H1 (cell line): Measurements from ENCODE around the gene PPP2R2D. TPM values are rescaled to one million over a fixed set of nuclear protein-coding genes. Genes with fewer than 3 reads are reported as not detected.

Experiments
- CTCF ChIA-PET: fragments of 300-600 bp; sonication (Branson Sonifier 250); formaldehyde crosslinking; loops from one replicate; lab custom pipeline; 2021; ENCODE audit not compliant: partially characterized antibody; lab: Charles Lee
- POLR2A ChIA-PET: fragments of 300-600 bp; sonication (Branson Sonifier 250); formaldehyde crosslinking; loops from one replicate; lab custom pipeline; 2021; ENCODE audit warnings: inconsistent platforms; ENCODE audit not compliant: partially characterized antibody; lab: Charles Lee
- DNase-seq, 2 experiments: peaks; one replicate each; pipeline versions ENCODE4 v3.0.0 to v3.0.0-alpha.2; 2010 to 2022; ENCODE audit warnings: low spot score in 2 of 2, low read depth in 1 of 2, mixed read lengths in 1 of 2
- FAIRE-seq: peaks from 2 replicates; lab custom pipeline; 2011; peaks lifted over from hg19 to GRCh38; lab: Jason Lieb, UNC
- H2AFZ ChIP-seq: 2 replicates; pipeline ENCODE4 v1.8.1; 2012; ENCODE audit warnings: low read length, inconsistent platforms
- H2AK5ac ChIP-seq: 2 replicates; pipeline ENCODE4 v1.6.1; 2013; ENCODE audit warnings: low read depth, low read length
- H2BK120ac ChIP-seq: replicated peaks from 2 replicates; pipeline ENCODE3; 2013; ENCODE audit warnings: low read depth, low read length, inconsistent platforms
- H2BK12ac ChIP-seq: 2 replicates; pipeline ENCODE4 v1.6.1; 2013; ENCODE audit warnings: low read depth, low read length
- H2BK15ac ChIP-seq: 2 replicates; pipeline ENCODE4 v1.6.1; 2013; ENCODE audit warnings: low read length
- H2BK20ac ChIP-seq: 2 replicates; pipeline ENCODE4 v1.6.1; 2013; ENCODE audit warnings: low read length
- H2BK5ac ChIP-seq: 2 replicates; pipeline ENCODE4 v1.6.1; 2013; ENCODE audit warnings: low read depth, low read length
- H3K14ac ChIP-seq: 2 replicates; pipeline ENCODE4 v1.6.1; 2013; ENCODE audit warnings: inconsistent platforms; ENCODE audit not compliant: insufficient read length
- H3K18ac ChIP-seq: 2 replicates; pipeline ENCODE4 v1.6.1; 2013; ENCODE audit warnings: low read length; ENCODE audit errors: extremely low read depth
- H3K23ac ChIP-seq: 2 replicates; pipeline ENCODE4 v1.6.1; 2013; ENCODE audit warnings: inconsistent platforms; ENCODE audit not compliant: insufficient read length
- H3K23me2 ChIP-seq: 2 replicates; pipeline ENCODE4 v1.6.1; 2013; ENCODE audit warnings: low read depth, low read length
- H3K27ac ChIP-seq: 2 replicates; pipeline ENCODE4 v1.6.1; 2011; ENCODE audit warnings: low read depth, low read length, inconsistent platforms
- H3K27me3 ChIP-seq, 4 experiments: replicated peaks in 1 of 4; 1 replicate in 1 of 4; 2 replicates in 3 of 4; pipeline versions ENCODE4 v1.6.1 to v1.8.1; 2011 to 2013; ENCODE audit warnings: low read length in 3 of 4, mild to moderate bottlenecking in 3 of 4, inconsistent platforms in 2 of 4, mixed read lengths in 2 of 4, moderate library complexity in 1 of 4; ENCODE audit not compliant: control insufficient read depth in 3 of 4, insufficient read depth in 3 of 4; ENCODE audit errors: extremely low read depth in 1 of 4
- H3K36me3 ChIP-seq, 4 experiments: 2 replicates each; pipeline versions ENCODE4 v1.6.1 to v1.8.1; 2011 to 2013; ENCODE audit warnings: mild to moderate bottlenecking in 4 of 4, low read length in 3 of 4, moderate library complexity in 2 of 4, control low read depth in 1 of 4, inconsistent platforms in 1 of 4; ENCODE audit not compliant: insufficient read depth in 4 of 4, control insufficient read depth in 2 of 4
- H3K4ac ChIP-seq: replicated peaks from 2 replicates; pipeline ENCODE3; 2013; ENCODE audit warnings: low read length, low read depth, mixed read lengths, inconsistent platforms; ENCODE audit not compliant: insufficient read length
- H3K4me1 ChIP-seq, 4 experiments: replicated peaks in 1 of 4; 1 replicate in 1 of 4; 2 replicates in 3 of 4; pipeline versions ENCODE4 v1.6.1 to v1.8.1; 2011 to 2013; ENCODE audit warnings: low read length in 3 of 4, inconsistent platforms in 2 of 4, mixed read lengths in 1 of 4; ENCODE audit not compliant: insufficient read depth in 4 of 4, control insufficient read depth in 3 of 4
- H3K4me2 ChIP-seq, 2 experiments: 2 replicates each; pipeline versions ENCODE4 v1.6.1 to v1.8.1; 2011 to 2013; ENCODE audit warnings: low read depth in 2 of 2, low read length in 2 of 2, control low read depth in 1 of 2, inconsistent platforms in 1 of 2, mild to moderate bottlenecking in 1 of 2; ENCODE audit not compliant: insufficient read depth in 1 of 2
- H3K4me3 ChIP-seq, 4 experiments: fragments of 200-600, 300-600 bp in 1 of 4; sonication (generic), shearing (Covaris generic), sonication (Bioruptor Twin) in 1 of 4; 2 replicates each; pipeline versions ENCODE4 v1.5.1 to v1.8.1; 2011 to 2016; ENCODE audit warnings: low read length in 4 of 4, low read depth in 3 of 4, control low read depth in 2 of 4, inconsistent platforms in 2 of 4, mild to moderate bottlenecking in 2 of 4, mixed read lengths in 1 of 4, moderate library complexity in 1 of 4; ENCODE audit not compliant: insufficient read depth in 2 of 4; ENCODE audit errors: extremely low read depth in 1 of 4
- H3K56ac ChIP-seq: replicated peaks from 2 replicates; pipeline ENCODE3; 2013; ENCODE audit warnings: low read depth, mild to moderate bottlenecking, mixed read lengths, low read length, inconsistent platforms; ENCODE audit not compliant: insufficient read length
- H3K79me1 ChIP-seq: 2 replicates; pipeline ENCODE4 v1.6.1; 2013; ENCODE audit warnings: low read depth, low read length, control low read depth
- H3K79me2 ChIP-seq, 2 experiments: 2 replicates each; pipeline versions ENCODE4 v1.6.1 to v1.8.1; 2012 to 2013; ENCODE audit warnings: low read length in 2 of 2, mild to moderate bottlenecking in 2 of 2, inconsistent platforms in 1 of 2; ENCODE audit not compliant: insufficient read depth in 2 of 2, control insufficient read depth in 1 of 2
- H3K9ac ChIP-seq, 4 experiments: replicated peaks in 1 of 4; 1 replicate in 1 of 4; 2 replicates in 3 of 4; pipeline versions ENCODE4 v1.6.1 to v1.8.1; 2011 to 2013; ENCODE audit warnings: low read depth in 3 of 4, low read length in 3 of 4, control low read depth in 2 of 4, mild to moderate bottlenecking in 2 of 4, moderate library complexity in 2 of 4, inconsistent platforms in 1 of 4; ENCODE audit errors: extremely low read depth in 1 of 4
- H3K9me3 ChIP-seq, 2 experiments: 2 replicates each; pipeline versions ENCODE4 v1.6.1 to v1.8.1; 2012 to 2013; ENCODE audit warnings: mild to moderate bottlenecking in 2 of 2, moderate library complexity in 2 of 2, control low read depth in 1 of 2, inconsistent platforms in 1 of 2, low read depth in 1 of 2, low read length in 1 of 2, mixed read lengths in 1 of 2; ENCODE audit not compliant: insufficient read depth in 2 of 2
- H4K20me1 ChIP-seq, 2 experiments: replicated peaks in 1 of 2; 2 replicates each; pipeline versions ENCODE3 to v1.8.1; 2011 to 2013; ENCODE audit warnings: inconsistent platforms in 2 of 2, low read length in 2 of 2, mild to moderate bottlenecking in 1 of 2; ENCODE audit not compliant: insufficient read depth in 2 of 2, control insufficient read depth in 1 of 2
- H4K5ac ChIP-seq: 2 replicates; pipeline ENCODE4 v1.6.1; 2013; ENCODE audit warnings: low read length, low read depth, mixed read lengths, inconsistent platforms; ENCODE audit not compliant: insufficient read length
- H4K8ac ChIP-seq: 2 replicates; pipeline ENCODE4 v1.8.0; 2013; ENCODE audit warnings: mild to moderate bottlenecking, moderate library complexity, low read length, inconsistent platforms; ENCODE audit not compliant: insufficient read depth; ENCODE audit errors: extremely low read depth
- H4K91ac ChIP-seq: replicated peaks from 2 replicates; pipeline ENCODE3; 2013; ENCODE audit warnings: low read length, mixed read lengths, inconsistent platforms; ENCODE audit not compliant: insufficient read length
- ATF2 ChIP-seq: IDR thresholded peaks from 2 replicates; pipeline ENCODE4 v1.6.1; 2012; ENCODE audit warnings: low read length, inconsistent platforms
- ATF3 ChIP-seq: IDR thresholded peaks from 2 replicates; pipeline ENCODE4 v1.6.1; 2011; ENCODE audit warnings: low read depth, mild to moderate bottlenecking, low read length; ENCODE audit not compliant: insufficient read depth
- BACH1 ChIP-seq: IDR thresholded peaks from 2 replicates; pipeline ENCODE4 v1.6.1; 2012; ENCODE audit warnings: low read length, improper control_type of control experiment
- CBX5 ChIP-seq: fragments of 300-800, 300-1000 bp; sonication (generic); IDR thresholded peaks from 2 replicates; pipeline ENCODE4 v1.7.1; 2016; ENCODE audit warnings: antibody characterized with exemption, low read length, low read depth
- HDAC6 ChIP-seq: IDR thresholded peaks from one replicate; pipeline ENCODE4 v1.7.1; 2012; ENCODE audit warnings: low read depth, mild to moderate bottlenecking, inconsistent platforms, low read length, moderate library complexity
- KDM1A ChIP-seq: fragments of 200-600, 300-600 bp; sonication (generic); IDR thresholded peaks from 2 replicates; pipeline ENCODE4 v1.7.1; 2016; ENCODE audit warnings: mild to moderate bottlenecking, low read length, borderline replicate concordance
- KDM4A ChIP-seq: IDR thresholded peaks from one replicate; pipeline ENCODE4 v1.7.1; 2012; ENCODE audit warnings: low read depth, mild to moderate bottlenecking, moderate library complexity, low read length, inconsistent platforms; ENCODE audit not compliant: severe bottlenecking
- NRF1 ChIP-seq: IDR thresholded peaks from 2 replicates; pipeline ENCODE4 v1.6.1; 2011; ENCODE audit warnings: mild to moderate bottlenecking, low read depth, low read length, improper control_type of control experiment
- POLR2AphosphoS5 ChIP-seq: IDR thresholded peaks from 2 replicates; pipeline ENCODE4 v1.6.1; 2011; ENCODE audit warnings: low read depth, low read length
- RXRA ChIP-seq: IDR thresholded peaks from 2 replicates; pipeline ENCODE4 v1.6.1; 2011; ENCODE audit warnings: low read depth, mild to moderate bottlenecking, low read length, moderate library complexity; ENCODE audit not compliant: insufficient read depth
- SIN3A ChIP-seq, 2 experiments: IDR thresholded peaks in 1 of 2; conservative IDR thresholded peaks in 1 of 2; 2 replicates each; pipeline ENCODE4 v1.6.1; 2011 to 2012; ENCODE audit warnings: low read length in 2 of 2, improper control_type of control experiment in 1 of 2, low read depth in 1 of 2, mild to moderate bottlenecking in 1 of 2
- TEAD4 ChIP-seq: IDR thresholded peaks from 2 replicates; pipeline ENCODE4 v1.6.1; 2012; ENCODE audit warnings: low read depth, low read length, inconsistent platforms, mixed read lengths
- WGBS, 2 experiments: shearing (Covaris generic) in 1 of 2; methylation state at CpG; one replicate each; pipeline versions ENCODE4 v1.1.6 to v1.1.7; 2013 to 2015; ENCODE audit warnings: low lambda C conversion rate in 2 of 2, mixed read lengths in 2 of 2, inconsistent platforms in 1 of 2, low coverage in 1 of 2, missing lambda C conversion rate in 1 of 2; ENCODE audit not compliant: insufficient replicate concordance in 2 of 2, insufficient coverage in 1 of 2, insufficient read length in 1 of 2; ENCODE audit errors: extremely low coverage in 1 of 2, missing lambda C conversion rate in 1 of 2; 5-methylcytosine and 5-hydroxymethylcytosine counted together
- polyA plus RNA-seq, 7 experiments: library from polyadenylated mRNA; depleted of rRNA in 3 of 7; stranded (reverse) in 5 of 7; unstranded in 2 of 7; fragments of >200 nt in 5 of 7; fragments of 200-250 nt in 2 of 7; gene quantifications; 1 replicate in 5 of 7; 2 replicates in 1 of 7; 4 replicates in 1 of 7; pipeline versions ENCODE4 v1.2.1 to v1.2.3, GENCODE V29; 2011 to 2013; ENCODE audit warnings: missing spikeins in 2 of 7, mixed read lengths in 2 of 7
- total RNA-seq: library from RNA; stranded (reverse); fragmentation: NEBNext Ultra II Directional; extraction: Animal tissue kit (Norgen Biotek cat#: 25700); gene quantifications from 2 replicates; pipeline ENCODE4 v1.2.1, GENCODE V29; 2021

The PPP2R2D gene
- total and polyA plus RNA-seq, 2 of the 8 experiments (the other 6 are each of a cell fraction or from before 2014, with no cell fraction given): 25.4 to 32.8 TPM

GRCh38 chr10:131938681-131939080 lies 37.9 kb downstream of the PPP2R2D start:
- H3K18ac ChIP-seq: no peak overlapping the region
- no peaks in the 10 kb centered on the region for H3K9me3 ChIP-seq
- CTCF ChIA-PET: interaction anchor here (0.6 to 1.5 kb wide), 2 partner anchors 9 to 11 kb away, joined by 3 to 7 read pairs; no protein-coding TSS in a partner anchor
- no peak overlapping the region for H3K9ac ChIP-seq
- H3K4ac ChIP-seq: no peak overlapping the region
- peaks cover 10% of the 10 kb centered on the region for H3K79me1 ChIP-seq
- no peak for FAIRE-seq
- H4K91ac ChIP-seq: no peak overlapping the region
- no peak overlapping the region for H3K14ac ChIP-seq
- H4K8ac ChIP-seq: no peak overlapping the region
- H3K23ac ChIP-seq: no peak overlapping the region
- POLR2A ChIA-PET: interaction anchor here (1.0 kb wide), 1 partner anchor 39 kb away, joined by 3 read pairs; no protein-coding TSS in a partner anchor
- no peak overlapping the region for H2BK5ac ChIP-seq
- no peak overlapping the region for H2AFZ ChIP-seq
- H3K4me3 ChIP-seq: no peak overlapping the region
- H3K4me1 ChIP-seq: no peaks in the 10 kb centered on the region; a peak in 1 of 7 replicates
- TF ChIP-seq CBX5 (no peak), SIN3A (conservative IDR thresholded peaks at IDR 0.05 in 1 of 2, IDR thresholded peaks at IDR 0.05 in 1 of 2; ENCODE audit: low read depth in 1 of 2, low read length in 2 of 2) (no peak), ATF2 (no peak), ATF3 (no peak), BACH1 (no peak), RXRA (no peak), POLR2AphosphoS5 (no peak), NRF1 (no peak), HDAC6 (no peak), KDM4A (no peak), KDM1A (no peak), TEAD4 (no peak)
- TF ChIP-seq, all 59 proteins: peak for 0
- Histone ChIP-seq H3K27me3 (no peaks in the 10 kb centered on the region), H3K56ac (no peak overlapping the region), H2BK20ac (no peak overlapping the region), H4K20me1 (peaks cover 1 to 9% of the 10 kb centered on the region in 2 experiments), H2BK15ac (no peak overlapping the region), H4K5ac (no peak overlapping the region), H2BK120ac (no peak overlapping the region), H2AK5ac (no peak overlapping the region), H3K79me2 (peaks cover 0 to 25% of the 10 kb centered on the region in 2 experiments; a peak in 2 of 4 replicates), H3K36me3 (peaks cover 3 to 22% (median 19%) of the 10 kb centered on the region in 4 experiments; a peak in 7 of 8 replicates), H2BK12ac (no peak overlapping the region), H3K4me2 (no peak overlapping the region), H3K27ac (no peak overlapping the region), H3K23me2 (no peaks in the 10 kb centered on the region)
- 88% methylated on average over 10 of the region's 10 CpGs; no CpG with 5 or more reads in 1 of the 2 experiments for WGBS, 2 experiments
- DNase-seq: no peak
